ENCODE results near the gene OPCML.

The OPCML gene

DNA sequence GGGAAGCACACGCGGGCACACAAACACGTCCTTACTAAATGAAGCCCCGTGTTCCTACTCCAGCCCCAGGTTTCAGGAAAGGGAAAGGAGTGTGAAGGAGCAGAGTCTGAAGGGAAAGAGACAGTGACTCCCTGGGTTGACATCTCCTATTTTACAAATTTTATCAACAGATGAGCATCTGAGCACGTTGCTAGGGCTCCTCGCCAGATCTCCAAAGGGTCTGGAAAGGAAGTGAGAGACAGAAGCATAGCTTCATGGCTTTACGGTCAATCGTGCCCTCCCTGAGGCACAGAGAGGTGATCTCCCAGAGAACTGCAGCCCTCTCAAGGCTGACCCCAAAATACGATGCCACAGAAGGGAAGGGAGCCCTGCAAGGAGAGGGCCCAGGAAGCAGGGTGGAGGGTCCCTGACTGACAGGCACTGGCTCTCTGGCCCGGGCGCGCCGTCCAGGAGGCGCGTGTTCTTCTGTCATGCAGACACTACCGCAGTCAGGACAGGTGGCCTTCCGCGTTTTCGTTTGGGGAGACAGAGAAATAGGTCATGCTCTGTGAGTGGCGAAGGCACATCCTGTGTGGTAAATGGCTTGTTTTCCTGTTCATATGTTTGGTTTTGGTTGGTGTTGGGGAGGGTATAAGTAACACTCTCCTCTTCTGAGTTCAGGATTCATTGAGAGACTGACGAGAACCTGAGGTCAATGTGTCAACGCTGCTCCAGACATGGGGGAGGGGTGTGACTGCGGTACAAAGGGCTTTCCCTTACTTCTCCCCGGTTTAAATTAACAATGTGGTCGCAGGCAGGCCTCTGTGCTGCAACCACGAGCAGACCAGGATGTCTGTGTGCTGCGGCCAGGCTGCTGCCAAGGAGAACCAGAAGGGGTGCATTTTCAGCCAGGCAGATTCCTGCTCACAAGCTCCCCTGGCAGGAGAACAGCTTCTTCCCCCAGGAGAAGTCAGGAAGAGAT lies 813.3 kb downstream of the OPCML start:
- H3K9me3 Mint-ChIP-seq = no peaks in the 10 kb centered on the region
- TF ChIP-seq CTCF (IDR thresholded peaks at IDR 0.05) = no peak
- no peak for DNase-seq
- H3K27ac Mint-ChIP-seq = no peak overlapping the region
- H3K4me1 Mint-ChIP-seq = peaks cover 72% of the 10 kb centered on the region
- H3K27me3 Mint-ChIP-seq (ENCODE audit: low read depth, poor library complexity) = peaks cover 18% of the 10 kb centered on the region
- no peaks in the 10 kb centered on the region for H3K36me3 Mint-ChIP-seq (ENCODE audit: low read depth)
- H3K4me3 Mint-ChIP-seq = no peak overlapping the region

- Mint-ChIP-seq H3K27ac (no peak overlapping the region), H3K36me3 (ENCODE audit: low read depth) (no peaks in the 10 kb centered on the region), H3K9me3 (no peaks in the 10 kb centered on the region), H3K27me3 (ENCODE audit: low read depth, poor library complexity) (peaks cover 18% of the 10 kb centered on the region), H3K4me1 (peaks cover 76% of the 10 kb centered on the region), H3K4me3 (no peak overlapping the region)
- no peak for TF ChIP-seq CTCF (IDR thresholded peaks at IDR 0.05)
- no peak for DNase-seq
Measured at GRCh38 chr11:132717824-132718223, 814.5 kb downstream of the OPCML start.

DNA sequence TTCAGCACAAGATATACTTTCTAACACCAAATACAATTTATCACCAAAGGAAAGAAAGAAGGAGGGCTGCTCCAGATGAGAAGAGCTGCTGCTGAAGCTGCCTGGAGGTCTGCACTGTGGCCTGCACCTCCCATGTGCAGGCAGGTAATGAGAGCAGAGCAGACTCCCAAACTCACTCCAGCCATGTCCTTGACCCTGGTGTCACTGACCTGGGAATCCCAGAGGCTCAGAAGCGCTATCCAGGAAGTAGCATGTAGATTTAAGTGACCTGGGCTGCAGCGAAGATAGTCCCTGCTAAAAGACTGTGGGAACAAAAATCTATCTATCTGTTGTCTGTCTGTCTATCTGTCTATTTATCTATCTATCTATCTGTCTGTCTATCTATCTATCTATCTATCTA lies 816.3 kb downstream of the OPCML start:
- Mint-ChIP-seq H3K27me3 (ENCODE audit: low read depth, poor library complexity) (peaks cover 14% of the 10 kb centered on the region), H3K36me3 (ENCODE audit: low read depth) (no peaks in the 10 kb centered on the region), H3K4me1 (peaks cover 76% of the 10 kb centered on the region), H3K27ac (no peak overlapping the region), H3K4me3 (no peak overlapping the region), H3K9me3 (no peaks in the 10 kb centered on the region)
- no peak for TF ChIP-seq CTCF (IDR thresholded peaks at IDR 0.05)
- DNase-seq = no peak

- DNase-seq = no peak
- H3K9me3 Mint-ChIP-seq = no peaks in the 10 kb centered on the region
- peaks cover 74% of the 10 kb centered on the region for H3K4me1 Mint-ChIP-seq
- TF ChIP-seq CTCF (IDR thresholded peaks at IDR 0.05) = no peak
- H3K27ac Mint-ChIP-seq = no peak overlapping the region
- H3K27me3 Mint-ChIP-seq (ENCODE audit: low read depth, poor library complexity) = peaks cover 9% of the 10 kb centered on the region
- no peaks in the 10 kb centered on the region for H3K36me3 Mint-ChIP-seq (ENCODE audit: low read depth)
- H3K4me3 Mint-ChIP-seq = no peak overlapping the region
Measured at GRCh38 chr11:132714859-132715440, 817.4 kb downstream of the OPCML start.

GRCh38 chr11:132712466-132712865 lies 819.8 kb downstream of the OPCML start:
- Mint-ChIP-seq H3K9me3 (no peaks in the 10 kb centered on the region), H3K27ac (peak overlapping the region; percentile 45), H3K36me3 (ENCODE audit: low read depth) (no peaks in the 10 kb centered on the region), H3K4me1 (peaks cover 54% of the 10 kb centered on the region), H3K27me3 (ENCODE audit: low read depth, poor library complexity) (peaks cover 3% of the 10 kb centered on the region), H3K4me3 (peak overlapping the region; percentile 52)
- TF ChIP-seq CTCF (IDR thresholded peaks at IDR 0.05) = no peak
- DNase-seq = peak; percentile 15

All from nephron progenitor cell (in vitro differentiated cells).